ENCODE results near the gene CRADD.
"Not testable (repeated sequence)": the region's sequence is repeated elsewhere in the genome, so short reads cannot be mapped to it uniquely, and the experiment has no call there.

CRADD gene

GRCh38 chr12:93915411-93915810, 238.2 kb downstream of the CRADD start:
- DNase-seq, result no peak

DNA sequence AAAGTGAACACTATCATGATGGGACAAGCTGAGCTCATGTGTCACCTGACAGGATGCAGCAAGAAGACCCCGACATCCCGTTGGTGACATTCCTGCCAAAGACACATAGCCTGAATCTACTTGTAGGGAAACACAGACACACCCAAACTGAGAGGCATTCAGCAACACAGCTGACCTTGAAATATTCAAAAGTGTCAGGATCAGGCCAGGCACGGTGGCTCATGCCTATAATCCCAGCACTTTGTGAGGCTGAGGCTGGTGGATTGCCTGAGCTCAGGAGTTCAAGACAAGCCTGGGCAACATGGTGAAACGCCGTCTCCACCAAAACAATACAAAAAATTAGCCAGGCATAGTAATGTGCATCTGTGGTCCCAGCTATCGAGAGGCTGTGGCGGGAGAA, 239.2 kb downstream of the CRADD start:
- DNase-seq, result no peak

DNA sequence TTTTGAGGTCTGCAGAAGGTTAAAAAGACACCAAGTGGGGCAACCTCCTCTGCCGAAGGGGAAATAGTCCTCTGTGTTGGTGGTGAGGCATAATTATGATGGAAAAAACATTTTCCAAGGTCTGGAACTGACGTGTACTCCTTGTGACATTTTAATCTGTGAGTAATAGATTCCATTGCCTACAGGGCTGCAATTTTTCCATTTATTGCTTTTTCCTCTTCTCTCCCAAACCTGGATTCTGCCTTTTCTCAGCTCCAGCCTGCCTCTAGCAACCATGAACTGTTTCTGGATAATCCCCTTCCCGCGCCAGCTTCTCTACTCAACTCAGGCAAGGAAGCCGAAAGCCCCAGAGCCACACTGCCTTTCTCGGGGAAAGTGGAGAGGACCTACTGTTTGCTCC, 241.1 kb downstream of the CRADD start:
- no peak for DNase-seq

GRCh38 chr12:93918900-93919299, 241.7 kb downstream of the CRADD start:
- DNase-seq, result no peak

DNA sequence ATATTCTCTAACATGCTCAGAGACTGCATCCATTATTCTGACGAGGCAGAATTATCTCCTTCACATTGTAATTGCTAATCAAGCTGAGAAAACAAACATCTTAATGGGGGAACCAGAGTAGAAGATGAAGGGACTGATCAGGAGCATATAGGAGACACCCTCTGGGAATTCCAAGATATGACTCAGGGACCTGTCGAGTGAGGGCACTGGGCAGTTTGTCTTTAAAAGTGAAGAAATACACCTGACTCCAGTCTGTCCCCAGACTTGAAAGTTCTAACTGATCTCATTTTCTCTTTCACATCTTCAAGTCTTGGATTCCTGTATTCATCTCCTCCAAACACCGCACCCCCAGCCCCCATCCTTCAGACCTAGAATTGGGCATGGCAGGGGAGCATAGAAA, 244.3 kb downstream of the CRADD start:
- no peak for DNase-seq

DNA sequence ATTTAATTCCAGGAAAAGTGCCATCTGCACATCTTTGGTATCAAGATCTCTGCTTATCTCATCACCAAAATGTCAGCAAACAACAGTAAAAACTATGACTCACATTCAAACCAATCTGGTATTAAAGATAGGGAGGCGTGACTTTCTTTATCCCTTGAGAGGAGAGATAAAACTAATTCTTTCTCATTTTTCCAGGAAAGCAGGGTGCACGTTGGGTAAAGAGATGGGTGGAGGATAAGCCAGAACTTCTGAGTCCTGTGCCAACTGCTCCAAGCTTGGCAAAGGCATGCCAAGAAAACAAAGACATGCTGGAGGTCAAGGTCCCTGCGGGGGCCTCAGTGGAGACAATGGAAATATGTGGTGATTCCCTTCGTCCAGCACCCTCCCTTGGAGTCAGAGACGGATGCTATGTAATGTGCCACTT, 245.4 kb downstream of the CRADD start:
- no peak for DNase-seq

DNA sequence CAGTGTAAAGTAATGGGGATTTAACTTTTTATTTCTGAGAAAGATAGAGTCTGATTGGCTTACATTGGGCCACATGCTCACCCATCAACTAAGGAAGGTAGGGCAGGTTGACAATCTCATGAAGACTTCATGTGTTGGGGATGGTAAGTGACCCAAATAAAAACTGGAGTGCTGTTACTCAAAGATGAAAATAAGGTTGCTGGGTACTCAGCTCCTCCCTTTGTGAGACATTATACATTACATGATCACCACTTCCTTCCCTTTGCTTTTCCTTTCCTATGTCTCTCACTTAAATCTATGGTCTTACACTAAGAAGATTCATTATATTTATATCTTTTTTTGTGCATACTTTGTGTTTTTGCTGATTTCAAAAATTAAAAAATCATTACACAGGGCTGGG, 247.2 kb downstream of the CRADD start:
- DNase-seq, result no peak

- DNase-seq, result no peak
Measured at GRCh38 chr12:93925585-93926205, 248.5 kb downstream of the CRADD start.

DNA sequence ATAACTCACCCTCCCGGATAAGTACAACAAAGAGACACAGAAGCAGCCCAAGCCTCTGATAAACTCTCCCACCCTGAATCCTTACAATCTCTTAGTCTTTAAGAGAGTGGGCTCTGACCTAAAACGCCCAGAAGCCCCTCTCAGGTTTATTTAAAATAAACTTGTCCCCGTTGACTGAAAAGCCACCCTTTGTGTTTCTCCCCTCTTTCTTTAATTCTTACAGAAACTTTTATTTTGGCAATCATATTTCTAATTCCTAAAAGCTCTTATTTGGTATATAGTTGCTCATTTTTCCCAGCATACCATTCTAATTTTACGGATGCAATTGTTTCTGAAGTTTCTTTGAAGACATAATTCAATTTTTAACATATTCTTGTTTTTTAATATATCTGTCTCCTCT, 249.1 kb downstream of the CRADD start:
- DNase-seq, result no peak

- not testable (repeated sequence) for DNase-seq
Measured at GRCh38 chr12:93929081-93929480, 251.9 kb downstream of the CRADD start.

GRCh38 chr12:93937812-93938211, 260.6 kb downstream of the CRADD start:
- DNase-seq, result no peak

DNA sequence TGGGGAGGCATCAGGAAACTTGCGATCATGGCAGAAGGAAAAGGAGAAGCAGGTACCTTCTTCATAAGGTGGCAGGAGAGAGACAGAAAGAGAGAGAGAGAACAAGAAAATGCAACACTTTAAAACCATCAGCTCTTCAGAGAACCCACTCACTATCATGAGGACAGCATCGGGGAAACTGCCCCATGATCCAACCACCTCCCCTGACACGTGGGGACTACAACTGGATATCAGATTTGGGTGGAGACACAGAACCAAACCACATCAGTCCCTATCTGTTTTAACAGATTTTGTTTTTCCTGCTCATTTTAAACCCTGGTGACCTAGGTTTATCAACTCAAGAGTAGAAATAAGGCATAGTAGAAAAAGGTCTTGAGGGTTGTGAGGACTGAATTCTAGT, 261.1 kb downstream of the CRADD start:
- no peak for DNase-seq

GRCh38 chr12:93938931-93939330, 261.8 kb downstream of the CRADD start:
- DNase-seq, result no peak

- no peak for DNase-seq
Measured at GRCh38 chr12:93939641-93940325, 262.6 kb downstream of the CRADD start.

- DNase-seq, result no peak
Measured at GRCh38 chr12:93943780-93944179, 266.6 kb downstream of the CRADD start.

- no peak for DNase-seq
Measured at GRCh38 chr12:93944201-93944600, 267.0 kb downstream of the CRADD start.

Measured in NCI-H1436 (cell line).